ENCODE measurements around the gene SMOC1. TPM values are rescaled to one million over a fixed set of nuclear protein-coding genes. Genes with fewer than 3 reads are reported as not detected.

SMOC1 gene
- total RNA-seq, 4 donors from 2014 or later: 0.60 to 5.8 (median 1.2) TPM

DNA sequence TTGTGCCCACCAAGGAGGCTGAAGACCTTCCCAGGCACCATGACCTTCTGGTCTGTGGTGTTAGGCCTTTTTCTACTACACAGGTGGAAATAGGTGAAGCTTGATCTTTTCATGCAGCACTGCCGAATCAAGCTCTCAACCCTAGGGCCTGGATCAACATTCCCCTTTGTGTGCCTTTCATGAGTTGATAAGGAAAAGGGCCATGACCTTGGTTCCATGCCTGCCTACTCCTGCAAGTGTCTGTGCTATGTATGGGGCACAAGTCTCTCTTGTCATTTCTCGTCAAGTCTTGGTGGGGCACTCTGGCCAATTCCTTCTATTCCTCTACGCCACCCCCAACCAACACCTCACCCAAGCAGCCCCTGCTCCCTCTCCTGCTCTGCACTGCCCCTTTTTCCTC, 155.0 kb downstream of the SMOC1 start:
- DNase-seq (ENCODE audit: low spot score) (no peak), ATAC-seq (ENCODE audit: low FRiP score) (no peak)
- TF ChIP-seq, protein P1, sequence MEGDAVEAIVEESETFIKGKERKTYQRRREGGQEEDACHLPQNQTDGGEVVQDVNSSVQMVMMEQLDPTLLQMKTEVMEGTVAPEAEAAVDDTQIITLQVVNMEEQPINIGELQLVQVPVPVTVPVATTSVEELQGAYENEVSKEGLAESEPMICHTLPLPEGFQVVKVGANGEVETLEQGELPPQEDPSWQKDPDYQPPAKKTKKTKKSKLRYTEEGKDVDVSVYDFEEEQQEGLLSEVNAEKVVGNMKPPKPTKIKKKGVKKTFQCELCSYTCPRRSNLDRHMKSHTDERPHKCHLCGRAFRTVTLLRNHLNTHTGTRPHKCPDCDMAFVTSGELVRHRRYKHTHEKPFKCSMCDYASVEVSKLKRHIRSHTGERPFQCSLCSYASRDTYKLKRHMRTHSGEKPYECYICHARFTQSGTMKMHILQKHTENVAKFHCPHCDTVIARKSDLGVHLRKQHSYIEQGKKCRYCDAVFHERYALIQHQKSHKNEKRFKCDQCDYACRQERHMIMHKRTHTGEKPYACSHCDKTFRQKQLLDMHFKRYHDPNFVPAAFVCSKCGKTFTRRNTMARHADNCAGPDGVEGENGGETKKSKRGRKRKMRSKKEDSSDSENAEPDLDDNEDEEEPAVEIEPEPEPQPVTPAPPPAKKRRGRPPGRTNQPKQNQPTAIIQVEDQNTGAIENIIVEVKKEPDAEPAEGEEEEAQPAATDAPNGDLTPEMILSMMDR (IDR thresholded peaks at IDR 0.05): no peak

DNA sequence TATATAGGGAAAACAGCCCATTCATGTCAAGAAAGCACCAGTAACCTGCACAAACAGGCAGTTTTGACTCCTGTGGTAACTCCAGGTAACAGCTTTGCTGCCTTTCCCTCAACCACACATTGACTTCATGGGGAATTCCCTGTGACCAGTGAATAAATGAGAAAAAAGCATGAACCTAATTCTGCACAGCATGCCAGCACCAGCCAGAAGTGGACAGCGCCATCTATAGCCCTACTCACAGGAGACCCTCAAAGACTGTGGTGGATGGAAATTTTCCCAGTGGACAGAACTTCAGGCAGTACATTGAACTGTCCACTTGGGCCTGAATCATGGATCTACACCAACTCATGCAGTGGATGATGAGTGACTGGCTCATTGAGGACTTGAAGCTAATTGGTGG, 157.4 kb downstream of the SMOC1 start:
- DNase-seq (ENCODE audit: low spot score) (no peak), ATAC-seq (ENCODE audit: low FRiP score) (no peak)
- TF ChIP-seq, protein P1 (IDR thresholded peaks at IDR 0.05): no peak

DNA sequence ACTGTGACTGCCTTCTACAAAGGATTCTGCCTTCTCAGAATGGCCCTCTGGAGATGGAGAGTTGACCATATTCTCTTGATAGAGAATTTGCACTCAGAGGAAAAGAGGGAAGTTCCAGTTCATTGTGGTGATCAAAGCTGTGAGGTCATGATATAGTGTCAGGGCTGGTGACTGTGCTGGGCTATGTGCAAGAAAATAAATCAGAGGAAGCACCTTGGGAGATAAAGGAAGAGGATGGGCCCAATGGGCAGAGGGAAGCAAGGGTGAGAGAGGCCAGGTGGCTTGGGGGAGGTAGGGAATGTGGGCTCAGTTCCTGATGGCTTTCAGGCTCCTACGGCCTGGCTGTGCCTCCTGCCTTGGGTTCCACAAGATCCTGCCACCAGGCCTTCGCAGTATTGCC, 163.8 kb downstream of the SMOC1 start:
- ATAC-seq (ENCODE audit: low FRiP score): no peak
- no peak for DNase-seq (ENCODE audit: low spot score)
- TF ChIP-seq, protein P1 (IDR thresholded peaks at IDR 0.05): no peak

DNA sequence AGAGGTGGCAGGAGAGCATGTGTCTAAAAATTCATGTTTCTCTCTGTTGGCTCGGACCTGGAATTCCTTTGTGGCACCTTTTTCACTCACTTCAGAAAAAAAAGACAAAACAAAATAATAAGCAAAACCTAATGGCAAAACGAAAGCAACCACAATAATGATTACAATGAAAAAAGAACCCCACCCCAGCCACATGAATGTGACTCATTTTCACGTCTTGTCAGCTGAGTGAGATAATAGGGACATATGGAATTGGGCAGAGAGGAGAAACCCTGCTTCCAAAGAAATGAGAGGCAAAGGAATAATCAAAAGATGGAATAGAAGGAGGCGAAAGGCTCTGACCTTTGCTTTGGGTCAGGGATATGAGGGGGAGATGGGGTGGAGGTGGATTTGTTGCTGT, 166.1 kb downstream of the SMOC1 start:
- ATAC-seq (ENCODE audit: low FRiP score): no peak
- no peak for DNase-seq (ENCODE audit: low spot score)
- TF ChIP-seq, protein P1 (IDR thresholded peaks at IDR 0.05): no peak

DNA sequence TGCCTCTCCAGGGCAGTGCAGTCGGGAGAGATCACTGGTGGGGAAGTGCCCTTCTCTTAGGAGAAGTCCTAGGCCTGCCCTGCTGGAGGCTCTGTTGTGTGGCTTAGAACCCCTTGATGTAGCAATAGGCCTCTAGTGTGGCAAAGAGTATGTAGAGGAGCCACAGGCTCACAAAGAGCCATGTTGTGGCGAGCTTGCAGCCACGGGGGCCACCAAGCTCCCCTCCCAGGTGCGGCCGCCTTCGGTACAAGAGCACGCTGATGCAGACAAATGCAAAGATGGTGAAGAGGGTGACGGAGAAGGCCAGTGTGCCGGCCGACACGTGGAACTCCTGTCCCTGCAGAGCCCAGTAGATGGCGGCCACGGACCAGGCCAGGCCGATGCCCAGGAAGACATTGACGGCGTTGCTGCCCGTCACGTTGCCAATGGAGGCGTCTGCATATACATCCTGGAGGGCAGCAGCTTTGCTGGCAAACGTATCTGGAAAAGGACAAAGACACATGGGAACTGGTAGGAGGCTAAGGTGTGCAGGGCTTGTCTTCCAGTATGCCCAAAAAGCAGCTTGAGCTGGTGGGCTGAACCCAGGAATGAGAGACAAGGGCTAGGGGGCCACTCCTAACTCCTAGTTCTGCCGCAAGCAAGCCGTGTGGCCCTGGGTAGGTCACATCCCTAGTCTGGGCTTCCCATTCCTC, 166.8 kb downstream of the SMOC1 start:
- TF ChIP-seq, protein P1 (IDR thresholded peaks at IDR 0.05): no peak
- no peak for DNase-seq (ENCODE audit: low spot score)
- peak; percentile 44 for ATAC-seq (ENCODE audit: low FRiP score)

DNA sequence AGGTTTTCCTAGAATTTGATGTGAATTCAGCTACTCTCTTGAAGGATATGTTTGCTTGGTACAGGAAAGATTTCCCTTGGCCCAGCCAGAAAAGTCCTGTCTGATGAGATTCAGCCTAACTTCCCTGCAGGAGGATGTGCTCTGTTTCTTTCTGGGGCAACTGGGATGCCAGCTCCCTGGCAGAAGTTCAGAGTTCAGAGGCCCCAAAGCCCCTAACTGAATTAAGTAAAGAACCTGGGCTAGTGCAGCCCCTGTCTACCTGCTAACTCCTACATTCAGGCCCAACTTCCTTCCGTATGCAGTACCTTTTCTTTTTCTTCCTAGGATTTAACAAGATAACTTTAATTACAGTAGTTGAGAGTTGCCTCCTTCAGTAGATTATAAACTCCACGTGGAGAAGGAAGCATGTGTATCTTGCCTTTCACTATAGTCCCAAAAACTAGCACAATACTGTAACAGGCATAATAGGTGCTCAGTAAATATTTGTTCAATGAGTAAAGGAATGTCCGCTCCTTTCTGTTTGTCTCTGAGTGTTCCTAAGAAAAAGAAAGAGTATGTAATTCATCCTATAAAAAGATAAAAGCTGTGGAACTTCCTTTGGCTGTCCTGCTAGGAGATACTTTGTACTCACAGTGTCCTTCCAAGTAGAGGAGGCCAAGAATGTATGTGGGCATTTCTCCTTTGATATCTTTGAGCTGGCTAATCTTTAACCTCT, 168.5 kb downstream of the SMOC1 start:
- no peak for ATAC-seq (ENCODE audit: low FRiP score)
- DNase-seq (ENCODE audit: low spot score): no peak
- TF ChIP-seq, protein P1 (IDR thresholded peaks at IDR 0.05): no peak

DNA sequence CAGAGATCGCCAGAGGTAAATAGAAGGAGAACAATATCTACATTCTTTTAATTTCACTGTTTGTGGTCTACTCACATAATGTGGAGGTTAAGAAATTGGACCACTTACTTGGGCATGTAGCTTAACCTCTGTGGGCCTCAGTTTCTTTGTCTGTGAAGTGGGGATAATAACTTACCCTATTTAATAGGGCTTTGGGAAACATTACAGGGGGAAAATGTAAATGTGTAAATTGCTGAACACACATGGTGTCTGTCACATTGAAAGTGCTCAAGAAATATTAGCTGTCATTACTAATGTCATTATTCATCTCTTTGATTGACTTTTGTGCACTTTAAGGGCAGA, 169.1 kb downstream of the SMOC1 start:
- TF ChIP-seq, protein P1 (IDR thresholded peaks at IDR 0.05): no peak
- no peak for ATAC-seq (ENCODE audit: low FRiP score)

More for the DNA sequence above, 169.1 kb downstream of the SMOC1 start:
- DNase-seq (ENCODE audit: low spot score): no peak
